Lower leg skin (tissue), 3 donors: ENCODE measurements around the gene ARHGEF39.

Experiments used
- CTCF ChIP-seq, 3 donors: fragments of 450-650 bp; IDR thresholded peaks; one replicate each; pipeline ENCODE4 v1.5.1; 2016; ENCODE audit warnings: antibody characterized with exemption in 3 of 3, mild to moderate bottlenecking in 3 of 3, moderate library complexity in 2 of 3
- POLR2A ChIP-seq, 2 donors: fragments of 450-650 bp; IDR thresholded peaks; one replicate each; pipeline ENCODE4 v1.6.1; 2016 to 2017; ENCODE audit warnings: antibody characterized with exemption in 2 of 2, mild to moderate bottlenecking in 1 of 2, moderate library complexity in 1 of 2

- TF ChIP-seq POLR2A (IDR thresholded peaks at IDR 0.05) (no peak), CTCF (IDR thresholded peaks at IDR 0.05) (no peak)
Observed at GRCh38 chr9:35618854-35619799, 45.9 kb downstream of the ARHGEF39 start.
